ENCODE data around the gene EIF1. TPM values are rescaled to one million over a fixed set of nuclear protein-coding genes. Genes with fewer than 3 reads are reported as not detected.
A peak's percentile ranks its signal among the peaks of the same experiment; 100 is the strongest.

EIF1 gene
- total RNA-seq, 1 experiment from 2014 or later, result 481 TPM

DNA sequence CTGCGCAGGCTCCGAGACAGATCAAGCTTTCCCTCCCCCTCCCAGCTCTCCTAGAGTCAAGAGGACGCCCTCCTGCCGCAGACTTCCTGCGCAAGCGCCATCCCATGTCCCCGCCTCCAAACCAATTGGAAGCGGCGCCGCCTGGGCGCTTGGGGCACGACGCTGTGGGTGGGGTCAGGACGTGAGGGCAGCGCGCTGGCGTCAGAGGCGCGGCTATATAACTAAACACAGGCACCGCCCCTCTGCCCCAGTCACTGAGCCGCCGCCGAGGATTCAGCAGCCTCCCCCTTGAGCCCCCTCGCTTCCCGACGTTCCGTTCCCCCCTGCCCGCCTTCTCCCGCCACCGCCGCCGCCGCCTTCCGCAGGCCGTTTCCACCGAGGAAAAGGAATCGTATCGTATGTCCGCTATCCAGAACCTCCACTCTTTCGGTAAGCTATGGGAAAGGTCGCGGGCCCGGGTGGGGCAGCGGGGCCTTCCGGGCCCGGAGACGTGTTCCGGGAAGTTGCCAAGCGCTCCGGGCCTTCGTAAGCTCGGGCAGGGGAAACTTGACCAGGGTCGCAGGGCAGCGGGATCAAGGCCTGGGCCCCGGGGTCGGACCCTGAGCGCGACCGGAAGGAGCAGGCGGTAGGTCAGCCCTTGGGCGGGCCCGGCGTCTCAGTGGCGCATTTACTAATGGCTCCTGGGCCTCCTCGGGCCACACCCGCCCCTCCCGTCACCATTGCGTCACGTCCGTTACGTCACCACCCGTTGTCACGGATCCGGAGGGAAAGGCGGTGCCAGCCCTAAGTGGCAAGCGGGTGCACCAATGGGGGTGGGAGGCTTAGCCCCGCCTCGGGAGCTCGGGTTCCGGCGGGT lies at the start of gene EIF1 (continued):
- TF ChIP-seq IRF2 (CRISPR knock-in tag; IDR thresholded peaks at IDR 0.05; ENCODE audit: borderline replicate concordance, low read depth), result no peak
- TF ChIP-seq OVOL2 (CRISPR knock-in tag; IDR thresholded peaks at IDR 0.05; ENCODE audit: borderline replicate concordance), result no peak; the same call in 1 of the 2 replicates
- TF ChIP-seq TCF7 (CRISPR knock-in tag; IDR thresholded peaks at IDR 0.05; ENCODE audit: low read depth), result no peak
- peak; percentile 79; the same call in 1 of the 2 replicates for TF ChIP-seq FOXP1 (CRISPR knock-in tag; IDR thresholded peaks at IDR 0.05; ENCODE audit: borderline replicate concordance)
- no peak for TF ChIP-seq STAT6 (CRISPR knock-in tag; conservative IDR thresholded peaks at IDR 0.05; ENCODE audit: low read depth)
- TF ChIP-seq, protein P1, sequence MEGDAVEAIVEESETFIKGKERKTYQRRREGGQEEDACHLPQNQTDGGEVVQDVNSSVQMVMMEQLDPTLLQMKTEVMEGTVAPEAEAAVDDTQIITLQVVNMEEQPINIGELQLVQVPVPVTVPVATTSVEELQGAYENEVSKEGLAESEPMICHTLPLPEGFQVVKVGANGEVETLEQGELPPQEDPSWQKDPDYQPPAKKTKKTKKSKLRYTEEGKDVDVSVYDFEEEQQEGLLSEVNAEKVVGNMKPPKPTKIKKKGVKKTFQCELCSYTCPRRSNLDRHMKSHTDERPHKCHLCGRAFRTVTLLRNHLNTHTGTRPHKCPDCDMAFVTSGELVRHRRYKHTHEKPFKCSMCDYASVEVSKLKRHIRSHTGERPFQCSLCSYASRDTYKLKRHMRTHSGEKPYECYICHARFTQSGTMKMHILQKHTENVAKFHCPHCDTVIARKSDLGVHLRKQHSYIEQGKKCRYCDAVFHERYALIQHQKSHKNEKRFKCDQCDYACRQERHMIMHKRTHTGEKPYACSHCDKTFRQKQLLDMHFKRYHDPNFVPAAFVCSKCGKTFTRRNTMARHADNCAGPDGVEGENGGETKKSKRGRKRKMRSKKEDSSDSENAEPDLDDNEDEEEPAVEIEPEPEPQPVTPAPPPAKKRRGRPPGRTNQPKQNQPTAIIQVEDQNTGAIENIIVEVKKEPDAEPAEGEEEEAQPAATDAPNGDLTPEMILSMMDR (IDR thresholded peaks at IDR 0.05), result no peak
- peak; percentile 96 for TF ChIP-seq CREM (CRISPR knock-in tag; IDR thresholded peaks at IDR 0.05)
- no peak for TF ChIP-seq NR3C1 (CRISPR knock-in tag; conservative IDR thresholded peaks at IDR 0.05; ENCODE audit: low read depth)
- 0 out of 2 replicates have a peak, but pooled peaks have one; percentile 61 for TF ChIP-seq TP53 (CRISPR knock-in tag; IDR thresholded peaks at IDR 0.05)
- TF ChIP-seq NFATC4 (CRISPR knock-in tag; IDR thresholded peaks at IDR 0.05), result peak; percentile 72; the same call in 1 of the 2 replicates
- TF ChIP-seq GTF2I (CRISPR knock-in tag; conservative IDR thresholded peaks at IDR 0.05), result no peak
- TF ChIP-seq ATF2 (CRISPR knock-in tag; IDR thresholded peaks at IDR 0.05; ENCODE audit: borderline replicate concordance, low read depth), result no peak
- no peak for TF ChIP-seq ZNF423 (CRISPR knock-in tag; IDR thresholded peaks at IDR 0.05)
- no peak for TF ChIP-seq ELF4 (CRISPR knock-in tag; IDR thresholded peaks at IDR 0.05; ENCODE audit: low read depth)
- TF ChIP-seq, protein P2, sequence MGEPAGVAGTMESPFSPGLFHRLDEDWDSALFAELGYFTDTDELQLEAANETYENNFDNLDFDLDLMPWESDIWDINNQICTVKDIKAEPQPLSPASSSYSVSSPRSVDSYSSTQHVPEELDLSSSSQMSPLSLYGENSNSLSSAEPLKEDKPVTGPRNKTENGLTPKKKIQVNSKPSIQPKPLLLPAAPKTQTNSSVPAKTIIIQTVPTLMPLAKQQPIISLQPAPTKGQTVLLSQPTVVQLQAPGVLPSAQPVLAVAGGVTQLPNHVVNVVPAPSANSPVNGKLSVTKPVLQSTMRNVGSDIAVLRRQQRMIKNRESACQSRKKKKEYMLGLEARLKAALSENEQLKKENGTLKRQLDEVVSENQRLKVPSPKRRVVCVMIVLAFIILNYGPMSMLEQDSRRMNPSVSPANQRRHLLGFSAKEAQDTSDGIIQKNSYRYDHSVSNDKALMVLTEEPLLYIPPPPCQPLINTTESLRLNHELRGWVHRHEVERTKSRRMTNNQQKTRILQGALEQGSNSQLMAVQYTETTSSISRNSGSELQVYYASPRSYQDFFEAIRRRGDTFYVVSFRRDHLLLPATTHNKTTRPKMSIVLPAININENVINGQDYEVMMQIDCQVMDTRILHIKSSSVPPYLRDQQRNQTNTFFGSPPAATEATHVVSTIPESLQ (CRISPR knock-in tag; IDR thresholded peaks at IDR 0.05), result no peak
- TF ChIP-seq E2F5 (CRISPR knock-in tag; IDR thresholded peaks at IDR 0.05), result peak; percentile 36; the same call in 1 of the 2 replicates
- TF ChIP-seq CBFB (CRISPR knock-in tag; IDR thresholded peaks at IDR 0.05; ENCODE audit: low read depth), result peak; percentile 46; the same call in 1 of the 2 replicates
- TF ChIP-seq SP1 (CRISPR knock-in tag; conservative IDR thresholded peaks at IDR 0.05), result peak; percentile 97
- TF ChIP-seq, protein P3, sequence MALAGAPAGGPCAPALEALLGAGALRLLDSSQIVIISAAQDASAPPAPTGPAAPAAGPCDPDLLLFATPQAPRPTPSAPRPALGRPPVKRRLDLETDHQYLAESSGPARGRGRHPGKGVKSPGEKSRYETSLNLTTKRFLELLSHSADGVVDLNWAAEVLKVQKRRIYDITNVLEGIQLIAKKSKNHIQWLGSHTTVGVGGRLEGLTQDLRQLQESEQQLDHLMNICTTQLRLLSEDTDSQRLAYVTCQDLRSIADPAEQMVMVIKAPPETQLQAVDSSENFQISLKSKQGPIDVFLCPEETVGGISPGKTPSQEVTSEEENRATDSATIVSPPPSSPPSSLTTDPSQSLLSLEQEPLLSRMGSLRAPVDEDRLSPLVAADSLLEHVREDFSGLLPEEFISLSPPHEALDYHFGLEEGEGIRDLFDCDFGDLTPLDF (CRISPR knock-in tag; IDR thresholded peaks at IDR 0.05), result peak; percentile 86; the same call in 1 of the 2 replicates
- TF ChIP-seq ERG (CRISPR knock-in tag; IDR thresholded peaks at IDR 0.05), result peak; percentile 49; the same call in 1 of the 2 replicates
- TF ChIP-seq NFE2L1 (CRISPR knock-in tag; IDR thresholded peaks at IDR 0.05), result no peak
- TF ChIP-seq HMGA2 (CRISPR knock-in tag; IDR thresholded peaks at IDR 0.05), result peak; percentile 30; the same call in 1 of the 2 replicates
- TF ChIP-seq, protein P4, sequence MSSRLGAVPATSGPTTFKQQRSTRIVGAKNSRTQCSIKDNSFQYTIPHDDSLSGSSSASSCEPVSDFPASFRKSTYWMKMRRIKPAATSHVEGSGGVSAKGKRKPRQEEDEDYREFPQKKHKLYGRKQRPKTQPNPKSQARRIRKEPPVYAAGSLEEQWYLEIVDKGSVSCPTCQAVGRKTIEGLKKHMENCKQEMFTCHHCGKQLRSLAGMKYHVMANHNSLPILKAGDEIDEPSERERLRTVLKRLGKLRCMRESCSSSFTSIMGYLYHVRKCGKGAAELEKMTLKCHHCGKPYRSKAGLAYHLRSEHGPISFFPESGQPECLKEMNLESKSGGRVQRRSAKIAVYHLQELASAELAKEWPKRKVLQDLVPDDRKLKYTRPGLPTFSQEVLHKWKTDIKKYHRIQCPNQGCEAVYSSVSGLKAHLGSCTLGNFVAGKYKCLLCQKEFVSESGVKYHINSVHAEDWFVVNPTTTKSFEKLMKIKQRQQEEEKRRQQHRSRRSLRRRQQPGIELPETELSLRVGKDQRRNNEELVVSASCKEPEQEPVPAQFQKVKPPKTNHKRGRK (CRISPR knock-in tag; IDR thresholded peaks at IDR 0.05; ENCODE audit: borderline replicate concordance), result no peak
- TF ChIP-seq, protein P5, sequence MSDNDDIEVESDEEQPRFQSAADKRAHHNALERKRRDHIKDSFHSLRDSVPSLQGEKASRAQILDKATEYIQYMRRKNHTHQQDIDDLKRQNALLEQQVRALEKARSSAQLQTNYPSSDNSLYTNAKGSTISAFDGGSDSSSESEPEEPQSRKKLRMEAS (CRISPR knock-in tag; IDR thresholded peaks at IDR 0.05), result no peak

All from WTC11 (cell line).